SIG-M5 treated with dmso at 0.1 percent for 504 hours (cell line): ENCODE measurements around the gene AKR7A2.
"Not testable (repeated sequence)": the region's sequence is repeated elsewhere in the genome, so short reads cannot be mapped to it uniquely, and the experiment has no call there.

Experiments
- DNase-seq: peaks from one replicate; lab custom pipeline; 2025; ENCODE audit not compliant: unreplicated experiment; lab: John Stamatoyannopoulos, UW

Gene AKR7A2

GRCh38 chr1:19307794-19308508 is 4.0 kb downstream of the AKR7A2 start:
- DNase-seq: no peak

- DNase-seq: no peak
Measured at GRCh38 chr1:19306941-19307340, 5.0 kb downstream of the AKR7A2 start.

- no peak for DNase-seq
Measured at GRCh38 chr1:19305880-19306279, 6.1 kb downstream of the AKR7A2 start.

- not testable (repeated sequence) for DNase-seq
Measured at GRCh38 chr1:19304081-19304480, 7.9 kb downstream of the AKR7A2 start.

- DNase-seq: no peak
Measured at GRCh38 chr1:19300211-19300610, 11.7 kb downstream of the AKR7A2 start.

GRCh38 chr1:19294638-19295037 is 17.3 kb downstream of the AKR7A2 start:
- no peak for DNase-seq

- DNase-seq: no peak
Measured at GRCh38 chr1:19289244-19289643, 22.7 kb downstream of the AKR7A2 start.

- DNase-seq: not testable (repeated sequence)
Measured at GRCh38 chr1:19288324-19289241, 23.4 kb downstream of the AKR7A2 start, which contains the start of gene AKR7A3. Gene AKR7A3 (minus strand): TSS chr1:19288770. CDS start chr1:19288709, 61 bp downstream.

- no peak for DNase-seq
Measured at GRCh38 chr1:19287436-19288185, 24.3 kb downstream of the AKR7A2 start.

GRCh38 chr1:19285807-19286206 is 26.1 kb downstream of the AKR7A2 start:
- DNase-seq: not testable (repeated sequence)

- not testable (repeated sequence) for DNase-seq
Measured at GRCh38 chr1:19285366-19285765, 26.6 kb downstream of the AKR7A2 start.

- no peak for DNase-seq
Measured at GRCh38 chr1:19284881-19285280, 27.1 kb downstream of the AKR7A2 start.

GRCh38 chr1:19283891-19284290 is 28.1 kb downstream of the AKR7A2 start:
- DNase-seq: no peak

- no peak for DNase-seq
Measured at GRCh38 chr1:19274636-19275035, 37.3 kb downstream of the AKR7A2 start.

GRCh38 chr1:19273844-19274531 is 38.0 kb downstream of the AKR7A2 start:
- not testable (repeated sequence) for DNase-seq

GRCh38 chr1:19273106-19273843 is 38.7 kb downstream of the AKR7A2 start:
- no peak for DNase-seq

GRCh38 chr1:19272064-19272463 is 39.9 kb downstream of the AKR7A2 start:
- no peak for DNase-seq

- DNase-seq: not testable (repeated sequence)
Measured at GRCh38 chr1:19270343-19270730, 41.6 kb downstream of the AKR7A2 start.

- DNase-seq: not testable (repeated sequence)
Measured at GRCh38 chr1:19269427-19270342, 42.3 kb downstream of the AKR7A2 start.
